ENCODE measurements around the gene OR1N2.

GRCh38 chr9:122526602-122527001 is 26.3 kb upstream of the OR1N2 start:
- TF ChIP-seq CTCF (IDR thresholded peaks at IDR 0.05) (no peak), POLR2A (IDR thresholded peaks at IDR 0.05) (no peak)
